Transverse colon (tissue), 3 donors: ENCODE results near the gene ARHGAP18.

ENCODE experiments used
- POLR2A ChIP-seq: fragments of 450-650 bp; IDR thresholded peaks from one replicate; pipeline ENCODE4 v1.6.1; 2016; ENCODE audit warnings: antibody characterized with exemption, mild to moderate bottlenecking, moderate library complexity
- POLR2AphosphoS5 ChIP-seq, 3 donors: sonication (generic); formaldehyde crosslinking; IDR thresholded peaks; one replicate each; pipeline ENCODE4 v1.6.1; 2016; ENCODE audit warnings: antibody characterized with exemption in 3 of 3

GRCh38 chr6:129747588-129748112 is 37.7 kb upstream of the ARHGAP18 start:
- no peak for TF ChIP-seq POLR2AphosphoS5 (IDR thresholded peaks at IDR 0.05)
- no peak for TF ChIP-seq POLR2A
